Measurements from ENCODE around the gene ANO6. TPM values are rescaled to one million over a fixed set of nuclear protein-coding genes. Genes with fewer than 3 reads are reported as not detected.

ANO6 gene
- total and polyA plus RNA-seq, 2 donors (not counting 1 experiment from before 2014, with no cell fraction given): 6.6 to 19.5 TPM

GRCh38 chr12:45281994-45282393 lies 66.1 kb downstream of the ANO6 start:
- no peak overlapping the region for H3K27ac Mint-ChIP-seq
- Histone ChIP-seq H3K4me1 (ENCODE audit: control insufficient read depth in 2 of 2, insufficient read depth in 2 of 2, low read length in 2 of 2) (no peaks in the 10 kb centered on the region), H3K9ac (ENCODE audit: low read length) (no peak overlapping the region), H2AFZ (ENCODE audit: insufficient read depth, low read depth, low read length, poor library complexity, severe bottlenecking) (no peak overlapping the region), H3K4me2 (replicated peaks; ENCODE audit: low read depth, low read length, poor library complexity, severe bottlenecking) (no peak overlapping the region), H3K27me3 (replicated peaks in 1 of 4; ENCODE audit: control extremely low read depth in 1 of 4, control insufficient read depth in 3 of 4, insufficient read depth in 4 of 4, low read length in 3 of 4) (no peaks in the 10 kb centered on the region), H3K79me2 (ENCODE audit: control insufficient read depth, insufficient read depth, low read length) (no peaks in the 10 kb centered on the region), H3K36me3 (replicated peaks in 1 of 2; ENCODE audit: control extremely low read depth in 1 of 2, control insufficient read depth in 1 of 2, extremely low read depth in 1 of 2, insufficient read depth in 2 of 2, low read length in 1 of 2) (peaks cover 0 to 3% of the 10 kb centered on the region in 2 experiments), H3K27ac (ENCODE audit: low read length in 2 of 2) (no peak overlapping the region), H4K20me1 (ENCODE audit: control insufficient read depth, insufficient read depth, low read length, poor library complexity, severe bottlenecking) (peaks cover 4% of the 10 kb centered on the region), H3K4me3 (ENCODE audit: control extremely low read depth in 1 of 5, extremely low read depth in 1 of 5, insufficient read depth in 1 of 5, low read depth in 2 of 5, low read length in 4 of 5) (no peak overlapping the region), H3K9me3 (ENCODE audit: control extremely low read depth in 1 of 3, control insufficient read depth in 2 of 3, insufficient read depth in 1 of 3, low read length in 2 of 3) (no peaks in the 10 kb centered on the region)
- ChIA-PET CTCF (no interaction called here), POLR2A (no interaction called here)
- intact Hi-C loops (cut with micrococcal nuclease): no loop called here
- H3K4me3 Mint-ChIP-seq: no peak overlapping the region
- peaks cover 8% of the 10 kb centered on the region for H3K4me1 Mint-ChIP-seq
- DNase-seq (no peak), ATAC-seq (ENCODE audit: low read depth) (no peak)
- no peaks in the 10 kb centered on the region for H3K9me3 Mint-ChIP-seq (ENCODE audit: insufficient read depth)
- 100% methylated on average over 1 of the region's 1 CpG for WGBS (ENCODE audit: insufficient coverage)
- TF ChIP-seq EZH2 (IDR thresholded peaks at IDR 0.05; ENCODE audit: borderline replicate concordance, insufficient read depth, low read depth, low read length, poor library complexity, severe bottlenecking) (no peak), CTCF (IDR thresholded peaks at IDR 0.05) (no peak)
- no peaks in the 10 kb centered on the region for H3K27me3 Mint-ChIP-seq

GRCh38 chr12:45282411-45282810 lies 66.5 kb downstream of the ANO6 start:
- no peak overlapping the region for H3K27ac ChIP-seq (ENCODE audit: low read length in 2 of 2)
- no peak overlapping the region for H3K9ac ChIP-seq (ENCODE audit: low read length)
- no peaks in the 10 kb centered on the region for H3K79me2 ChIP-seq (ENCODE audit: control insufficient read depth, insufficient read depth, low read length)
- CTCF ChIA-PET: no interaction called here
- Mint-ChIP-seq H3K27ac (no peak overlapping the region), H3K27me3 (no peaks in the 10 kb centered on the region), H3K4me3 (no peak overlapping the region), H3K9me3 (ENCODE audit: insufficient read depth) (no peaks in the 10 kb centered on the region), H3K4me1 (peaks cover 9% of the 10 kb centered on the region)
- POLR2A ChIA-PET: no interaction called here
- WGBS (ENCODE audit: insufficient coverage): 100% methylated on average over 3 of the region's 4 CpGs
- H2AFZ ChIP-seq (ENCODE audit: insufficient read depth, low read depth, low read length, poor library complexity, severe bottlenecking): no peak overlapping the region
- peaks cover 4% of the 10 kb centered on the region for H4K20me1 ChIP-seq (ENCODE audit: control insufficient read depth, insufficient read depth, low read length, poor library complexity, severe bottlenecking)
- H3K4me3 ChIP-seq (ENCODE audit: control extremely low read depth in 1 of 5, extremely low read depth in 1 of 5, insufficient read depth in 1 of 5, low read depth in 2 of 5, low read length in 4 of 5): no peak overlapping the region
- peaks cover 0 to 3% of the 10 kb centered on the region in 2 experiments for H3K36me3 ChIP-seq (replicated peaks in 1 of 2; ENCODE audit: control extremely low read depth in 1 of 2, control insufficient read depth in 1 of 2, extremely low read depth in 1 of 2, insufficient read depth in 2 of 2, low read length in 1 of 2)
- TF ChIP-seq EZH2 (IDR thresholded peaks at IDR 0.05; ENCODE audit: borderline replicate concordance, insufficient read depth, low read depth, low read length, poor library complexity, severe bottlenecking) (no peak), CTCF (IDR thresholded peaks at IDR 0.05) (no peak)
- no peaks in the 10 kb centered on the region for H3K9me3 ChIP-seq (ENCODE audit: control extremely low read depth in 1 of 3, control insufficient read depth in 2 of 3, insufficient read depth in 1 of 3, low read length in 2 of 3)
- DNase-seq: no peak
- intact Hi-C loops (cut with micrococcal nuclease): no loop called here
- ATAC-seq (ENCODE audit: low read depth): no peak
- no peaks in the 10 kb centered on the region for H3K4me1 ChIP-seq (ENCODE audit: control insufficient read depth in 2 of 2, insufficient read depth in 2 of 2, low read length in 2 of 2)
- H3K4me2 ChIP-seq (replicated peaks; ENCODE audit: low read depth, low read length, poor library complexity, severe bottlenecking): no peak overlapping the region
- H3K27me3 ChIP-seq (replicated peaks in 1 of 4; ENCODE audit: control extremely low read depth in 1 of 4, control insufficient read depth in 3 of 4, insufficient read depth in 4 of 4, low read length in 3 of 4): no peaks in the 10 kb centered on the region

Measured in B cell (primary cell).